ENCODE measurements around the gene AOPEP. TPM values are rescaled to one million over a fixed set of nuclear protein-coding genes. Genes with fewer than 3 reads are reported as not detected.
A peak's percentile ranks its signal among the peaks of the same experiment; 100 is the strongest.

AOPEP gene
- total RNA-seq, 1 donor from 2014 or later: 180 TPM

GRCh38 chr9:95127249-95128176 is 401.0 kb downstream of the AOPEP start:
- DNase-seq (ENCODE audit: missing footprints) (peak; percentile 92), ATAC-seq (peak; percentile 94)
- intact Hi-C loops (cut with DNase I): loop anchor here (1.0 to 10.0 kb wide), 3 partner anchors 57 to 344 kb away; no protein-coding TSS in a partner anchor

GRCh38 chr9:95128177-95128524 is 401.7 kb downstream of the AOPEP start:
- intact Hi-C loops (cut with DNase I): loop anchor here (5.0 to 10.0 kb wide), 2 partner anchors 57 to 81 kb away; no protein-coding TSS in a partner anchor
- ATAC-seq (no peak), DNase-seq (ENCODE audit: missing footprints) (no peak)

GRCh38 chr9:95129476-95130291 is 403.2 kb downstream of the AOPEP start:
- intact Hi-C loops (cut with DNase I): loop anchor here (2.0 to 10.0 kb wide), 3 partner anchors 55 to 449 kb away; no protein-coding TSS in a partner anchor
- DNase-seq (ENCODE audit: missing footprints): no peak
- no peak for ATAC-seq

GRCh38 chr9:95130484-95130883 is 404.0 kb downstream of the AOPEP start:
- no peak for DNase-seq (ENCODE audit: missing footprints)
- ATAC-seq: no peak
- intact Hi-C loops (cut with DNase I): loop anchor here (2.0 kb wide), 1 partner anchor 450 kb away; no protein-coding TSS in a partner anchor

GRCh38 chr9:95131023-95131943 is 404.8 kb downstream of the AOPEP start:
- peak; percentile 51 for ATAC-seq
- no peak for DNase-seq (ENCODE audit: missing footprints)
- intact Hi-C loops (cut with DNase I): loop anchor here (2.0 kb wide), 1 partner anchor 450 kb away; no protein-coding TSS in a partner anchor

GRCh38 chr9:95132366-95133324 is 406.1 kb downstream of the AOPEP start:
- DNase-seq (ENCODE audit: missing footprints) (no peak), ATAC-seq (no peak)
- intact Hi-C loops (cut with DNase I): no loop called here

- intact Hi-C loops (cut with DNase I): no loop called here
- DNase-seq (ENCODE audit: missing footprints) (no peak), ATAC-seq (no peak)
These were observed 406.8 kb downstream of the AOPEP start for GRCh38 chr9:95133325-95133705.

GRCh38 chr9:95134457-95134881 is 408.0 kb downstream of the AOPEP start:
- no peak for DNase-seq (ENCODE audit: missing footprints)
- intact Hi-C loops (cut with DNase I): no loop called here
- ATAC-seq: no peak

GRCh38 chr9:95135756-95136155 is 409.3 kb downstream of the AOPEP start:
- ATAC-seq: no peak
- intact Hi-C loops (cut with DNase I): no loop called here

More at GRCh38 chr9:95135756-95136155, 409.3 kb downstream of the AOPEP start:
- no peak for DNase-seq (ENCODE audit: missing footprints)

Small RNA genes within 50 kb of the gene (microRNA-seq; reads per million reads assigned to microRNA genes)
- not detected for gene MIR2278
- gene MIR23B: 127,415 reads per million, percentile 99 among the genes with 10 or more reads in this experiment
- not detected for gene MIR24-1
- gene MIR27B: 12,867 reads per million, percentile 96 among the genes with 10 or more reads in this experiment
- gene MIR3074: not detected
- gene MIR6081: not detected

Other genes starting within 250 kb of the AOPEP start
- gene PCAT7, start 171.6 kb upstream of the AOPEP start, total RNA-seq: not detected
- 0.54 TPM for gene FBP2, start 132.9 kb upstream of the AOPEP start, total RNA-seq
- 1.0 TPM for gene FBP1, start 87.2 kb upstream of the AOPEP start, total RNA-seq

Measured in Right ventricle myocardium inferior (tissue), 1 donor.